Loucy (cell line): ENCODE results near the gene WASL.

Experiments used
- H2AFZ ChIP-seq: fragments of 200-600 bp; sonication (generic); 2 replicates; pipeline ENCODE4 v1.6.0; 2016; ENCODE audit warnings: antibody characterized with exemption, mild to moderate bottlenecking, low read length, moderate library complexity
- H3F3A ChIP-seq: fragments of 200-600 bp; 2 replicates; pipeline ENCODE4 v1.6.0; 2016; ENCODE audit warnings: antibody characterized with exemption, low read depth, mild to moderate bottlenecking
- H3K27me3 ChIP-seq: fragments of 200-600 bp; sonication (generic); 2 replicates; pipeline ENCODE4 v1.6.1; 2014; ENCODE audit warnings: low read length, mild to moderate bottlenecking; ENCODE audit not compliant: insufficient read depth, poor library complexity, severe bottlenecking
- H3K36me3 ChIP-seq: fragments of 200-600 bp; sonication (generic); 2 replicates; pipeline ENCODE4 v1.6.1; 2016; ENCODE audit warnings: low read length; ENCODE audit not compliant: insufficient read depth
- H3K4me1 ChIP-seq: fragments of 200-600 bp; sonication (generic); 2 replicates; pipeline ENCODE4 v1.5.1; 2014; ENCODE audit warnings: low read length, mild to moderate bottlenecking; ENCODE audit not compliant: insufficient read depth, poor library complexity, severe bottlenecking
- H3K4me2 ChIP-seq: fragments of 200-600 bp; sonication (generic); 2 replicates; pipeline ENCODE4 v1.6.0; 2014; ENCODE audit warnings: antibody characterized with exemption, low read length, low read depth, mild to moderate bottlenecking; ENCODE audit not compliant: poor library complexity, severe bottlenecking
- H3K4me3 ChIP-seq: fragments of 200-600 bp; sonication (generic); 2 replicates; pipeline ENCODE4 v1.5.1; 2014; ENCODE audit warnings: low read length, mild to moderate bottlenecking, mixed read lengths; ENCODE audit not compliant: poor library complexity, severe bottlenecking
- H3K79me2 ChIP-seq: fragments of 200-600 bp; sonication (generic); 2 replicates; pipeline ENCODE4 v1.6.1; 2014; ENCODE audit warnings: low read length; ENCODE audit not compliant: insufficient read depth
- H3K9ac ChIP-seq: fragments of 200-600 bp; sonication (generic); 2 replicates; pipeline ENCODE4 v1.6.0; 2014; ENCODE audit warnings: mild to moderate bottlenecking, low read depth, low read length, moderate library complexity; ENCODE audit not compliant: poor library complexity, severe bottlenecking
- H3K9me2 ChIP-seq: fragments of 200-600 bp; sonication (generic); replicated peaks from 2 replicates; pipeline ENCODE4 v1.6.1; 2016; ENCODE audit warnings: low read depth, low read length, mixed read lengths
- H3K9me3 ChIP-seq: fragments of 200-600 bp; sonication (generic); 2 replicates; pipeline ENCODE4 v1.6.1; 2014; ENCODE audit warnings: mild to moderate bottlenecking, antibody characterized with exemption, low read length, low read depth; ENCODE audit not compliant: insufficient read depth
- H4K20me1 ChIP-seq: fragments of 200-600 bp; sonication (generic); 2 replicates; pipeline ENCODE4 v1.6.0; 2014; ENCODE audit warnings: antibody characterized with exemption, low read length, mild to moderate bottlenecking; ENCODE audit not compliant: insufficient read depth, poor library complexity, severe bottlenecking
- EZH2phosphoT487 ChIP-seq: fragments of 200-600 bp; IDR thresholded peaks from 2 replicates; pipeline ENCODE4 v1.6.1; 2018; ENCODE audit warnings: antibody characterized with exemption, mild to moderate bottlenecking, moderate library complexity, borderline replicate concordance
- TF ChIP-seq, protein P1 (sequence below): fragments of 200-600 bp; sonication (generic); conservative IDR thresholded peaks from 2 replicates; pipeline ENCODE4 v1.5.1; 2014; ENCODE audit warnings: mild to moderate bottlenecking, antibody characterized with exemption, low read length

WASL gene

GRCh38 chr7:123692471-123692877, 56.3 kb downstream of the WASL start:
- no peaks in the 10 kb centered on the region for H3K27me3 ChIP-seq
- no peak for TF ChIP-seq EZH2phosphoT487
- TF ChIP-seq, protein P1, sequence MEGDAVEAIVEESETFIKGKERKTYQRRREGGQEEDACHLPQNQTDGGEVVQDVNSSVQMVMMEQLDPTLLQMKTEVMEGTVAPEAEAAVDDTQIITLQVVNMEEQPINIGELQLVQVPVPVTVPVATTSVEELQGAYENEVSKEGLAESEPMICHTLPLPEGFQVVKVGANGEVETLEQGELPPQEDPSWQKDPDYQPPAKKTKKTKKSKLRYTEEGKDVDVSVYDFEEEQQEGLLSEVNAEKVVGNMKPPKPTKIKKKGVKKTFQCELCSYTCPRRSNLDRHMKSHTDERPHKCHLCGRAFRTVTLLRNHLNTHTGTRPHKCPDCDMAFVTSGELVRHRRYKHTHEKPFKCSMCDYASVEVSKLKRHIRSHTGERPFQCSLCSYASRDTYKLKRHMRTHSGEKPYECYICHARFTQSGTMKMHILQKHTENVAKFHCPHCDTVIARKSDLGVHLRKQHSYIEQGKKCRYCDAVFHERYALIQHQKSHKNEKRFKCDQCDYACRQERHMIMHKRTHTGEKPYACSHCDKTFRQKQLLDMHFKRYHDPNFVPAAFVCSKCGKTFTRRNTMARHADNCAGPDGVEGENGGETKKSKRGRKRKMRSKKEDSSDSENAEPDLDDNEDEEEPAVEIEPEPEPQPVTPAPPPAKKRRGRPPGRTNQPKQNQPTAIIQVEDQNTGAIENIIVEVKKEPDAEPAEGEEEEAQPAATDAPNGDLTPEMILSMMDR: no peak

GRCh38 chr7:123690550-123690949, 58.3 kb downstream of the WASL start:
- Histone ChIP-seq H3K9me3 (no peaks in the 10 kb centered on the region), H3K36me3 (peaks cover 42% of the 10 kb centered on the region; the same call in 1 of the 2 replicates)
- TF ChIP-seq, protein P1: no peak

More at GRCh38 chr7:123692471-123692877, 56.3 kb downstream of the WASL start:
- peaks cover 53% of the 10 kb centered on the region; the same call in 1 of the 2 replicates for H3K36me3 ChIP-seq
- no peaks in the 10 kb centered on the region for H3K9me2 ChIP-seq
- no peaks in the 10 kb centered on the region for H4K20me1 ChIP-seq
- no peaks in the 10 kb centered on the region for H3K4me1 ChIP-seq
- H3K79me2 ChIP-seq: no peaks in the 10 kb centered on the region
- H2AFZ ChIP-seq: no peak overlapping the region
- no peak overlapping the region for H3K4me3 ChIP-seq
- no peak overlapping the region for H3K9ac ChIP-seq
- no peak overlapping the region for H3K4me2 ChIP-seq
- H3K9me3 ChIP-seq: no peaks in the 10 kb centered on the region
- H3F3A ChIP-seq: no peaks in the 10 kb centered on the region

GRCh38 chr7:123689250-123689649, 59.6 kb downstream of the WASL start:
- no peak overlapping the region for H2AFZ ChIP-seq
- H3K79me2 ChIP-seq: no peaks in the 10 kb centered on the region
- no peaks in the 10 kb centered on the region for H3F3A ChIP-seq
- no peak overlapping the region for H3K4me2 ChIP-seq
- no peaks in the 10 kb centered on the region for H3K9me2 ChIP-seq
- H3K9me3 ChIP-seq: no peaks in the 10 kb centered on the region
- no peak overlapping the region for H3K4me3 ChIP-seq
- H3K36me3 ChIP-seq: peaks cover 38% of the 10 kb centered on the region; the same call in 1 of the 2 replicates
- no peak for TF ChIP-seq EZH2phosphoT487
- TF ChIP-seq, protein P1: no peak
- no peaks in the 10 kb centered on the region for H4K20me1 ChIP-seq
- no peaks in the 10 kb centered on the region for H3K27me3 ChIP-seq
- H3K4me1 ChIP-seq: no peaks in the 10 kb centered on the region
- no peak overlapping the region for H3K9ac ChIP-seq

More at GRCh38 chr7:123690550-123690949, 58.3 kb downstream of the WASL start:
- Histone ChIP-seq H3F3A (no peaks in the 10 kb centered on the region), H3K4me2 (no peak overlapping the region), H3K27me3 (no peaks in the 10 kb centered on the region), H3K9me2 (no peaks in the 10 kb centered on the region), H4K20me1 (no peaks in the 10 kb centered on the region), H3K9ac (no peak overlapping the region), H2AFZ (no peak overlapping the region), H3K4me1 (no peaks in the 10 kb centered on the region), H3K4me3 (no peak overlapping the region), H3K79me2 (no peaks in the 10 kb centered on the region)
